ENCODE measurements around the gene C1orf116.

The C1orf116 gene

DNA sequence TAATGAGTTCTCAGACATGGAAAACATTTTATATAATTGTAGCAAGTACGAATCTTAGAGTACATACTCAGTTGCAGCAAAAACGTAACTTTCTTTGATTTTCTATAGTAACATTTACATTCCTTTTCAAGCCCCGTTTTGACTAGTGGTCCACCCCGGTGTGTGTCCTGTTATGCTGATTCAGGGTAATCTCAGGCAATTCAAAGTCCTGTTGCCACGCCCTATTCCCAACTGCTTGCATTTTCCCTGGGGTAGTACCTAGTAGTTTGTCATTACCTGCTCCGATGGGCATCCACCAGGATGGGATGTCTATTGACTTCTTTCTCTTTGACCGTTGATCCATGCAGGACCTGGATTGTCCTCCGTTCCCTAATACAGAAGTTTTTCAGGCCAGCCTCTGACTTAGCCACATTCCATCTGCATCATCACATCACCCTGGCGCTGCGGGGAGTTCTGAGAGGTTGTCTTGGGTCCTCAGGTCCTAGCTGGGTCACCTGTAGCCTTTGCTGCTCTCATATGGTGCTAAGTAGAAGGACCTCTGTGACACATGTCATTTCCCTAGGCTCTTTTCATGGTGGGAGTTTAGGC, 47.3 kb downstream of the C1orf116 start:
- Histone ChIP-seq H3K27me3 (ENCODE audit: insufficient read depth, poor library complexity, severe bottlenecking) (no peaks in the 10 kb centered on the region), H3K27ac (replicated peaks) (no peak overlapping the region), H3K4me3 (replicated peaks; ENCODE audit: insufficient read depth, low read length) (no peak overlapping the region)
- DNase-seq (ENCODE audit: low read depth in 1 of 2, low spot score in 1 of 2) = no peak
- TF ChIP-seq, protein P1, sequence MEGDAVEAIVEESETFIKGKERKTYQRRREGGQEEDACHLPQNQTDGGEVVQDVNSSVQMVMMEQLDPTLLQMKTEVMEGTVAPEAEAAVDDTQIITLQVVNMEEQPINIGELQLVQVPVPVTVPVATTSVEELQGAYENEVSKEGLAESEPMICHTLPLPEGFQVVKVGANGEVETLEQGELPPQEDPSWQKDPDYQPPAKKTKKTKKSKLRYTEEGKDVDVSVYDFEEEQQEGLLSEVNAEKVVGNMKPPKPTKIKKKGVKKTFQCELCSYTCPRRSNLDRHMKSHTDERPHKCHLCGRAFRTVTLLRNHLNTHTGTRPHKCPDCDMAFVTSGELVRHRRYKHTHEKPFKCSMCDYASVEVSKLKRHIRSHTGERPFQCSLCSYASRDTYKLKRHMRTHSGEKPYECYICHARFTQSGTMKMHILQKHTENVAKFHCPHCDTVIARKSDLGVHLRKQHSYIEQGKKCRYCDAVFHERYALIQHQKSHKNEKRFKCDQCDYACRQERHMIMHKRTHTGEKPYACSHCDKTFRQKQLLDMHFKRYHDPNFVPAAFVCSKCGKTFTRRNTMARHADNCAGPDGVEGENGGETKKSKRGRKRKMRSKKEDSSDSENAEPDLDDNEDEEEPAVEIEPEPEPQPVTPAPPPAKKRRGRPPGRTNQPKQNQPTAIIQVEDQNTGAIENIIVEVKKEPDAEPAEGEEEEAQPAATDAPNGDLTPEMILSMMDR (IDR thresholded peaks at IDR 0.05; ENCODE audit: insufficient read depth, low read length) = no peak
- no peak for TF ChIP-seq SPI1 (IDR thresholded peaks at IDR 0.05; ENCODE audit: borderline replicate concordance, low read depth)
- TF ChIP-seq, protein P2, sequence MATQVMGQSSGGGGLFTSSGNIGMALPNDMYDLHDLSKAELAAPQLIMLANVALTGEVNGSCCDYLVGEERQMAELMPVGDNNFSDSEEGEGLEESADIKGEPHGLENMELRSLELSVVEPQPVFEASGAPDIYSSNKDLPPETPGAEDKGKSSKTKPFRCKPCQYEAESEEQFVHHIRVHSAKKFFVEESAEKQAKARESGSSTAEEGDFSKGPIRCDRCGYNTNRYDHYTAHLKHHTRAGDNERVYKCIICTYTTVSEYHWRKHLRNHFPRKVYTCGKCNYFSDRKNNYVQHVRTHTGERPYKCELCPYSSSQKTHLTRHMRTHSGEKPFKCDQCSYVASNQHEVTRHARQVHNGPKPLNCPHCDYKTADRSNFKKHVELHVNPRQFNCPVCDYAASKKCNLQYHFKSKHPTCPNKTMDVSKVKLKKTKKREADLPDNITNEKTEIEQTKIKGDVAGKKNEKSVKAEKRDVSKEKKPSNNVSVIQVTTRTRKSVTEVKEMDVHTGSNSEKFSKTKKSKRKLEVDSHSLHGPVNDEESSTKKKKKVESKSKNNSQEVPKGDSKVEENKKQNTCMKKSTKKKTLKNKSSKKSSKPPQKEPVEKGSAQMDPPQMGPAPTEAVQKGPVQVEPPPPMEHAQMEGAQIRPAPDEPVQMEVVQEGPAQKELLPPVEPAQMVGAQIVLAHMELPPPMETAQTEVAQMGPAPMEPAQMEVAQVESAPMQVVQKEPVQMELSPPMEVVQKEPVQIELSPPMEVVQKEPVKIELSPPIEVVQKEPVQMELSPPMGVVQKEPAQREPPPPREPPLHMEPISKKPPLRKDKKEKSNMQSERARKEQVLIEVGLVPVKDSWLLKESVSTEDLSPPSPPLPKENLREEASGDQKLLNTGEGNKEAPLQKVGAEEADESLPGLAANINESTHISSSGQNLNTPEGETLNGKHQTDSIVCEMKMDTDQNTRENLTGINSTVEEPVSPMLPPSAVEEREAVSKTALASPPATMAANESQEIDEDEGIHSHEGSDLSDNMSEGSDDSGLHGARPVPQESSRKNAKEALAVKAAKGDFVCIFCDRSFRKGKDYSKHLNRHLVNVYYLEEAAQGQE (IDR thresholded peaks at IDR 0.05; ENCODE audit: insufficient replicate concordance, low read depth) = no peak
- TF ChIP-seq POLR2AphosphoS5 (IDR thresholded peaks at IDR 0.05; ENCODE audit: low read depth) = no peak
- TF ChIP-seq GABPA (IDR thresholded peaks at IDR 0.05; ENCODE audit: low read depth) = no peak

DNA sequence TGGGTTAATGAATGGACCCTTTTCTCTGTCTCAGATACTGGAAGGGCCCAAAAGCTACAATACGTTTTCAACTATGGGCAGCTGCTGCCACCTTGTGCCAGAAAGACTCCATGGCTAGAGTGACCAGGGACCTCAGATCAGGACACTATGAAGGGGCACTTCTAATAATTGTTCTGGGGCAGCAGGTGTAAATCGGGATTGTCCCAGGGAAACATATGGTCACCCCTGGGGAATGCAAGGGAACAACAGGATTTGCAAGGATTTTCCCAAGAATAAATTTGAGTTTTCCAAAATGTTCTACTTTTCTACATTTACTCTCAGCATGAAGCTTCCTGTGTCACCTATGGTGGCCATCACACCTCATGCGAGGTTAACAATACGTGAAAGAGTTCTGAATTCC, 50.3 kb downstream of the C1orf116 start:
- H3K27me3 ChIP-seq (ENCODE audit: insufficient read depth, poor library complexity, severe bottlenecking) = no peaks in the 10 kb centered on the region
- DNase-seq (ENCODE audit: low read depth in 1 of 2, low spot score in 1 of 2) = peak in 1 of 2 experiments; percentile 54
- no peak overlapping the region for H3K27ac ChIP-seq (replicated peaks)
- H3K4me3 ChIP-seq (replicated peaks; ENCODE audit: insufficient read depth, low read length) = no peak overlapping the region
- TF ChIP-seq SPI1 (IDR thresholded peaks at IDR 0.05; ENCODE audit: borderline replicate concordance, low read depth) (no peak), POLR2AphosphoS5 (IDR thresholded peaks at IDR 0.05; ENCODE audit: low read depth) (no peak)
- TF ChIP-seq, protein P1 (IDR thresholded peaks at IDR 0.05; ENCODE audit: insufficient read depth, low read length) = peak; percentile 80

GRCh38 chr1:206979379-206980043, 53.0 kb downstream of the C1orf116 start:
- Histone ChIP-seq H3K27me3 (ENCODE audit: insufficient read depth, poor library complexity, severe bottlenecking) (no peaks in the 10 kb centered on the region), H3K27ac (replicated peaks) (no peak overlapping the region), H3K4me3 (replicated peaks; ENCODE audit: insufficient read depth, low read length) (no peak overlapping the region)
- TF ChIP-seq, protein P1 (IDR thresholded peaks at IDR 0.05; ENCODE audit: insufficient read depth, low read length) = peak; percentile 34
- no peak for TF ChIP-seq POLR2AphosphoS5 (IDR thresholded peaks at IDR 0.05; ENCODE audit: low read depth)
- DNase-seq (ENCODE audit: low read depth in 1 of 2, low spot score in 1 of 2) = no peak

DNA sequence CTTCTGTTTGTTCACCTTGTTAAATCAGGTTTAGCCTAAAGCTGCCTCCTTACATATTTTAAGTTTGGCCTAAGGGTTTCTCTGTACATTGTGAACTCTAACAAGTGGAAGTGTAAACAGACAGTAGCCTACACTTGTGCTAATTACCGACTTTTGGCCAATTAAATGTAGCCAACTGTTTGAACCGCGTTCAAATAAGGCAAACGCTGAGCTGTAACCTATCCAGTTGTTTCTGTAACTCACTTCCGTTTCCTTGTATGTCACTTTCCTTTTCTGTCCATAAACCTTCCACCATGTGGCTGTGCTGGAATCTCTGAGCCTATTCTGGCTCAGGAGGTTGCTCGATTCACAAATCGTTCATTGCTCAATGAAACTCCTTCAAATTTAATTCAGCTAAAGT, 54.3 kb downstream of the C1orf116 start:
- Histone ChIP-seq H3K4me3 (replicated peaks; ENCODE audit: insufficient read depth, low read length) (no peak overlapping the region), H3K27me3 (ENCODE audit: insufficient read depth, poor library complexity, severe bottlenecking) (no peaks in the 10 kb centered on the region), H3K27ac (replicated peaks) (no peak overlapping the region)
- TF ChIP-seq SPI1 (IDR thresholded peaks at IDR 0.05; ENCODE audit: borderline replicate concordance, low read depth) (no peak), POLR2AphosphoS5 (IDR thresholded peaks at IDR 0.05; ENCODE audit: low read depth) (no peak), GABPA (IDR thresholded peaks at IDR 0.05; ENCODE audit: low read depth) (no peak)
- TF ChIP-seq, protein P2 (IDR thresholded peaks at IDR 0.05; ENCODE audit: insufficient replicate concordance, low read depth) = no peak
- TF ChIP-seq, protein P1 (IDR thresholded peaks at IDR 0.05; ENCODE audit: insufficient read depth, low read length) = no peak
- no peak for DNase-seq (ENCODE audit: low read depth in 1 of 2, low spot score in 1 of 2)
